H54 (cell line): ENCODE data around the gene VWA2.
"Not testable (repeated sequence)": the region's sequence is repeated elsewhere in the genome, so short reads cannot be mapped to it uniquely, and the experiment has no call there.

Source experiments
- DNase-seq: peaks from one replicate; pipeline ENCODE4 v3.0.0; 2011; ENCODE audit warnings: low spot score, mixed read lengths; ENCODE audit not compliant: insufficient read length
- FAIRE-seq: peaks from 3 replicates; lab custom pipeline; 2011; peaks lifted over from hg19 to GRCh38; lab: Jason Lieb, UNC
- POLR2A ChIP-seq: IDR thresholded peaks from 2 replicates; pipeline ENCODE4 v1.6.1; 2011; ENCODE audit warnings: low read depth, mild to moderate bottlenecking, low read length

Gene VWA2

GRCh38 chr10:114315566-114316420 is 76.7 kb downstream of the VWA2 start:
- no peak for TF ChIP-seq POLR2A
- FAIRE-seq (no peak), DNase-seq (no peak)

GRCh38 chr10:114316744-114317143 is 77.7 kb downstream of the VWA2 start:
- no peak for FAIRE-seq
- no peak for TF ChIP-seq POLR2A
- no peak for DNase-seq

GRCh38 chr10:114319406-114320248 is 80.6 kb downstream of the VWA2 start:
- DNase-seq (no peak), FAIRE-seq (no peak)
- TF ChIP-seq POLR2A, result no peak

GRCh38 chr10:114320249-114321116 is 81.4 kb downstream of the VWA2 start:
- TF ChIP-seq POLR2A, result no peak
- DNase-seq, result peak; percentile 75
- FAIRE-seq, result no peak

- no peak for DNase-seq
- FAIRE-seq, result no peak
- no peak for TF ChIP-seq POLR2A
These were observed 83.3 kb downstream of the VWA2 start for GRCh38 chr10:114322344-114322743.

- no peak for FAIRE-seq
- no peak for TF ChIP-seq POLR2A
These were observed 84.0 kb downstream of the VWA2 start for GRCh38 chr10:114323023-114323422.

GRCh38 chr10:114326795-114327194 is 87.7 kb downstream of the VWA2 start:
- no peak for TF ChIP-seq POLR2A
- DNase-seq (no peak), FAIRE-seq (no peak)

More at GRCh38 chr10:114323023-114323422, 84.0 kb downstream of the VWA2 start:
- no peak for DNase-seq

- no peak for FAIRE-seq
- TF ChIP-seq POLR2A, result no peak
- no peak for DNase-seq
These were observed 88.7 kb downstream of the VWA2 start for GRCh38 chr10:114327537-114328440.

GRCh38 chr10:114328441-114328812 is 89.4 kb downstream of the VWA2 start:
- no peak for TF ChIP-seq POLR2A
- no peak for DNase-seq
- FAIRE-seq, result no peak

- no peak for TF ChIP-seq POLR2A
- FAIRE-seq (no peak), DNase-seq (no peak)
These were observed 89.8 kb downstream of the VWA2 start for GRCh38 chr10:114328874-114329273.

- TF ChIP-seq POLR2A, result no peak
- no peak for FAIRE-seq
These were observed 90.7 kb downstream of the VWA2 start for GRCh38 chr10:114329634-114330365.

GRCh38 chr10:114332301-114333192 is 93.5 kb downstream of the VWA2 start:
- no peak for TF ChIP-seq POLR2A
- FAIRE-seq (no peak), DNase-seq (no peak)

More at GRCh38 chr10:114329634-114330365, 90.7 kb downstream of the VWA2 start:
- DNase-seq, result no peak

GRCh38 chr10:114333441-114333840 is 94.4 kb downstream of the VWA2 start:
- DNase-seq, FAIRE-seq: not testable (repeated sequence)
